Neuronal stem cell (in vitro differentiated cells): Measurements from ENCODE around the gene LRRC46.

ENCODE experiments used
- DNase-seq: peaks from one replicate; pipeline ENCODE4 v3.0.0-alpha.2; 2013; ENCODE audit warnings: low spot score
- H2AFZ ChIP-seq: one replicate; pipeline ENCODE4 v1.6.1; 2013; ENCODE audit warnings: mild to moderate bottlenecking, low read length, inconsistent platforms
- H2AK5ac ChIP-seq: 2 replicates; pipeline ENCODE4 v1.6.1; 2013; ENCODE audit warnings: low read depth, mild to moderate bottlenecking, inconsistent platforms, low read length, moderate library complexity, mixed read lengths
- H2BK120ac ChIP-seq: 2 replicates; pipeline ENCODE4 v1.6.1; 2013; ENCODE audit warnings: low read depth, mild to moderate bottlenecking, inconsistent platforms, low read length, moderate library complexity, mixed read lengths
- H2BK12ac ChIP-seq: one replicate; pipeline ENCODE4 v1.6.1; 2013; ENCODE audit warnings: low read length, inconsistent platforms
- H2BK15ac ChIP-seq: 2 replicates; pipeline ENCODE4 v1.6.1; 2013; ENCODE audit warnings: mild to moderate bottlenecking, low read length, inconsistent platforms, mixed read lengths
- H2BK5ac ChIP-seq: one replicate; pipeline ENCODE4 v1.6.1; 2013; ENCODE audit warnings: inconsistent platforms, mild to moderate bottlenecking, low read length, moderate library complexity
- H3K14ac ChIP-seq: one replicate; pipeline ENCODE4 v1.6.1; 2013; ENCODE audit warnings: low read length, inconsistent platforms
- H3K18ac ChIP-seq: 2 replicates; pipeline ENCODE4 v1.6.1; 2013; ENCODE audit warnings: low read length, inconsistent platforms
- H3K23ac ChIP-seq: 2 replicates; pipeline ENCODE4 v1.6.1; 2013; ENCODE audit warnings: low read depth, mild to moderate bottlenecking, mixed read lengths, low read length, inconsistent platforms; ENCODE audit not compliant: poor library complexity
- H3K27ac ChIP-seq: replicated peaks from 3 replicates; pipeline ENCODE4 v1.5.1; 2013; ENCODE audit warnings: low read length, inconsistent platforms
- H3K27me3 ChIP-seq, 3 experiments: 2 replicates each; pipeline ENCODE4 v1.6.1; 2013; ENCODE audit warnings: low read length in 3 of 3, mild to moderate bottlenecking in 2 of 3, inconsistent platforms in 1 of 3, low read depth in 1 of 3, mixed read lengths in 1 of 3, moderate library complexity in 1 of 3; ENCODE audit not compliant: control insufficient read depth in 3 of 3, insufficient read depth in 3 of 3
- H3K36me3 ChIP-seq, 2 donors: replicated peaks in 1 of 2; 2 replicates each; pipeline ENCODE4 v1.6.1; 2013; ENCODE audit warnings: low read length in 2 of 2; ENCODE audit not compliant: control insufficient read depth in 2 of 2, insufficient read depth in 2 of 2
- H3K4ac ChIP-seq: 2 replicates; pipeline ENCODE4 v1.6.1; 2013; ENCODE audit warnings: inconsistent platforms, mild to moderate bottlenecking, low read length, moderate library complexity
- H3K4me1 ChIP-seq, 2 donors: 1 replicate in 1 of 2; 2 replicates in 1 of 2; pipeline ENCODE4 v1.6.1; 2013; ENCODE audit warnings: low read length in 2 of 2, low read depth in 1 of 2; ENCODE audit not compliant: control insufficient read depth in 2 of 2, insufficient read depth in 1 of 2
- H3K4me2 ChIP-seq: one replicate; pipeline ENCODE4 v1.6.1; 2013; ENCODE audit warnings: mild to moderate bottlenecking, low read length, inconsistent platforms; ENCODE audit not compliant: insufficient read depth, poor library complexity, severe bottlenecking
- H3K4me3 ChIP-seq, 2 donors: 2 replicates each; pipeline ENCODE4 v1.5.1; 2013; ENCODE audit warnings: low read length in 2 of 2, mild to moderate bottlenecking in 2 of 2, inconsistent platforms in 1 of 2, moderate library complexity in 1 of 2
- H3K79me1 ChIP-seq: one replicate; pipeline ENCODE4 v1.6.1; 2013; ENCODE audit warnings: low read depth, mild to moderate bottlenecking, inconsistent platforms, low read length, moderate library complexity
- H3K9ac ChIP-seq: one replicate; pipeline ENCODE4 v1.6.1; 2013; ENCODE audit warnings: mild to moderate bottlenecking, low read depth, low read length, inconsistent platforms; ENCODE audit not compliant: poor library complexity
- H3K9me3 ChIP-seq, 2 donors: replicated peaks in 1 of 2; 2 replicates each; pipeline versions ENCODE3 to v1.6.1; 2013; ENCODE audit warnings: low read length in 2 of 2, mild to moderate bottlenecking in 2 of 2, inconsistent platforms in 1 of 2, low read depth in 1 of 2, mixed read lengths in 1 of 2, moderate library complexity in 1 of 2; ENCODE audit not compliant: control insufficient read depth in 2 of 2, insufficient read depth in 1 of 2
- H4K8ac ChIP-seq: one replicate; pipeline ENCODE4 v1.6.1; 2013; ENCODE audit warnings: low read depth, mild to moderate bottlenecking, inconsistent platforms, low read length, moderate library complexity
- H4K91ac ChIP-seq: one replicate; pipeline ENCODE4 v1.6.1; 2013; ENCODE audit warnings: low read length, low read depth, mild to moderate bottlenecking, inconsistent platforms; ENCODE audit not compliant: poor library complexity
- WGBS, 2 donors: extraction: QIAGEN DNeasy Blood & Tissue Kit; methylation state at CpG; one replicate each; pipeline ENCODE4 v1.1.7; 2013; ENCODE audit warnings: missing lambda C conversion rate in 2 of 2, mixed read lengths in 1 of 2; ENCODE audit not compliant: insufficient read length in 2 of 2, insufficient replicate concordance in 1 of 2; ENCODE audit errors: extremely low coverage in 2 of 2; 5-methylcytosine and 5-hydroxymethylcytosine counted together

The LRRC46 gene

DNA sequence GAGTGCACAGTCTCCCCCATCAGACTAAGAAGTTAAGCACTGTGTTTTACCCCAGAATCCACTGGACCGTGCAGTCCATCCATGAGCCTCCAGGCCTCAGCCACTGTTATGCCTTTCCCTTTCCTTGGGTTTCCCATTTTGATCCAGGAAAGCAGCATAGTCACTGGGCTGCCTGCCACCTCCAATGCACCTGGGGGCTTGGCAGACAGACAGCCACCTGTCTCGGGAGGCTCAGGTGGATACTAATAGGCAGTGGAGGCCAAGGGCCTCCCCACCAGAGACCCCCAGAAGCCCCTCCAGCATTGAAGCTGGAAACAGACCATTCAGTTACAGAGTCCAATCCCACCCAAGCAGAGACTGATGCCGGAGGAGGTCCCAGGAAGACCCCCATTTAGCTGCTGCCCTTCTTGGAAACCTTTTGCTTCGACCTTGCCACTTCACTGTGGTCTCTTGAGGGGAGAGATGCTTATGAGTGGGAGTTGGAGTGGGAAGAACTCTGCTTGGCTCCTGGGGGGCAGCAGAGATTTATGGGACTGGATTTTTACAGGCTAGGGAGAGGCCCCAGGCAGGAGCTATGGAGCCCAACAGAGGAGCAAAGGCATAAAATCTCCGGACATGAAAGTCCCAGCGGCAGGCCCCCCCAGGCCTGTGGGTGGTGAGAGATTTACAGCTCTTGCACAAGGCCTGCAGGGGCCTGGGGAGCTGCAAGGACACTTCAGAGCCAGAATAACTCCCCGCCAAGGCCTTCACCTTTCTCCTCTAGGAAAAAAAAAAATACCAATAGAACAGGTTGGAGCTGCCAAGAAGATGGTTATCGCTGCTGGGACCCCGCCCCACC lies 52.3 kb downstream of the LRRC46 start:
- Histone ChIP-seq H3K27ac (no peak overlapping the region), H2BK5ac (no peak overlapping the region), H3K4me3 (no peak overlapping the region), H3K4ac (no peak overlapping the region), H3K9me3 (no peaks in the 10 kb centered on the region), H3K79me1 (no peaks in the 10 kb centered on the region), H2BK15ac (no peak overlapping the region), H3K9ac (no peak overlapping the region), H3K14ac (no peak overlapping the region), H3K4me1 (peaks cover 0 to 8% of the 10 kb centered on the region in 2 donors), H4K91ac (no peak overlapping the region), H2BK12ac (no peak overlapping the region), H3K23ac (peak overlapping the region; percentile 71), H2AFZ (no peak overlapping the region), H2BK120ac (no peak overlapping the region), H2AK5ac (peak overlapping the region; percentile 87), H3K4me2 (no peak overlapping the region), H3K18ac (no peak overlapping the region), H3K36me3 (no peaks in the 10 kb centered on the region), H4K8ac (no peak overlapping the region), H3K27me3 (peaks cover 0 to 62% (median 0%) of the 10 kb centered on the region in 3 experiments)
- DNase-seq: no peak
- no CpG with 5 or more reads among the region's 9 CpGs for WGBS, 2 donors

DNA sequence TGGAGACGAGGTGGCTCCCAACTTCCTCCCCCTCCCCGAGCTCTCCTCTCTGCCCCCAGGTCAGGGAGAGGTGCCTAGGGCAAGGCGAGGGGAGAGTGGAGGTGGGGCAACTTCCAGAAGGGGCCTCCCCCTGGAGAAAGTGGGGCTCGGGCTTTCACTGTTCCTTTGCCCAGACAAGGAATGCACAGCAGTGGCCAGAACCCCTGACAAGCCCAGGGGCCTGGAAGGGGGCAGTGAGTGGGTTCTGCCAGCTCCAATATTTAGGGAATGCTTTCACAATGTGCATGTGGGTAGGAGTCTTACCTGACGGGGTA lies 52.9 kb downstream of the LRRC46 start:
- no peak overlapping the region for H3K18ac ChIP-seq
- peaks cover 0 to 8% of the 10 kb centered on the region in 2 donors for H3K4me1 ChIP-seq
- no peak for DNase-seq
- no peak overlapping the region for H3K14ac ChIP-seq
- H2AFZ ChIP-seq: no peak overlapping the region
- H3K4me2 ChIP-seq: no peak overlapping the region
- H3K79me1 ChIP-seq: no peaks in the 10 kb centered on the region
- no peak overlapping the region for H3K23ac ChIP-seq
- no peaks in the 10 kb centered on the region for H3K9me3 ChIP-seq
- H2BK12ac ChIP-seq: no peak overlapping the region
- H2BK120ac ChIP-seq: no peak overlapping the region
- H3K4ac ChIP-seq: no peak overlapping the region
- H3K27ac ChIP-seq: no peak overlapping the region
- H2BK5ac ChIP-seq: no peak overlapping the region
- WGBS, 2 donors: no CpG with 5 or more reads among the region's 5 CpGs
- no peak overlapping the region for H4K8ac ChIP-seq
- peak overlapping the region; percentile 87 for H2AK5ac ChIP-seq
- H3K36me3 ChIP-seq: no peaks in the 10 kb centered on the region
- H3K4me3 ChIP-seq: no peak overlapping the region
- no peak overlapping the region for H4K91ac ChIP-seq
- H3K9ac ChIP-seq: no peak overlapping the region
- peaks cover 0 to 57% (median 0%) of the 10 kb centered on the region in 3 experiments for H3K27me3 ChIP-seq
- H2BK15ac ChIP-seq: no peak overlapping the region

- H3K4ac ChIP-seq: peak overlapping the region; percentile 17
- H2BK12ac ChIP-seq: peak overlapping the region; percentile 81
- no peaks in the 10 kb centered on the region for H3K79me1 ChIP-seq
- H4K8ac ChIP-seq: no peak overlapping the region
- no peak overlapping the region for H2BK120ac ChIP-seq
- no peak overlapping the region for H3K9ac ChIP-seq
- H3K27ac ChIP-seq: no peak overlapping the region
- no peak overlapping the region for H3K4me2 ChIP-seq
- no peak overlapping the region for H4K91ac ChIP-seq
- no peaks in the 10 kb centered on the region for H3K36me3 ChIP-seq
- H3K27me3 ChIP-seq: peaks cover 0 to 50% (median 0%) of the 10 kb centered on the region in 3 experiments
- H2BK5ac ChIP-seq: no peak overlapping the region
- H2AK5ac ChIP-seq: peak overlapping the region; percentile 89
- H3K9me3 ChIP-seq: no peaks in the 10 kb centered on the region
- peak overlapping the region; percentile 51 for H3K18ac ChIP-seq
- H2BK15ac ChIP-seq: no peak overlapping the region
- H2AFZ ChIP-seq: peak overlapping the region; percentile 38
- peak overlapping the region; percentile 37 for H3K23ac ChIP-seq
- H3K14ac ChIP-seq: no peak overlapping the region
- WGBS, 2 donors: no CpG with 5 or more reads among the region's 11 CpGs
- no peak for DNase-seq
- H3K4me3 ChIP-seq: no peak overlapping the region
- peaks cover 0 to 8% of the 10 kb centered on the region in 2 donors for H3K4me1 ChIP-seq
Measured at GRCh38 chr17:47884905-47885730, 53.6 kb downstream of the LRRC46 start.
